CD8-positive, alpha-beta memory T cell (primary cell): ENCODE data around the gene SIX5. TPM values are rescaled to one million over a fixed set of nuclear protein-coding genes. Genes with fewer than 3 reads are reported as not detected.

Experiments used
- CTCF ChIA-PET: fragments of 350-600 bp; sonication (Branson Sonifier 250); formaldehyde crosslinking; loops from one replicate; lab custom pipeline; 2021; ENCODE audit warnings: antibody characterized with exemption; lab: Charles Lee
- POLR2A ChIA-PET: fragments of 350-600 bp; sonication (Branson Sonifier 250); formaldehyde crosslinking; loops from one replicate; lab custom pipeline; 2021; ENCODE audit warnings: antibody characterized with exemption; lab: Charles Lee
- DNase-seq, 5 donors: peaks; one replicate each; pipeline versions ENCODE4 v3.0.0 to v3.0.0-alpha.2; 2020 to 2022; ENCODE audit warnings: mixed read lengths in 1 of 5
- H3K27ac ChIP-seq: one replicate; pipeline ENCODE4 v1.7.0; 2013; ENCODE audit warnings: low read depth, mild to moderate bottlenecking, low read length, moderate library complexity
- H3K27me3 ChIP-seq: 2 replicates; pipeline ENCODE4 v1.7.0; 2013; ENCODE audit warnings: low read length, mild to moderate bottlenecking; ENCODE audit not compliant: insufficient read depth, poor library complexity, severe bottlenecking
- H3K36me3 ChIP-seq: 2 replicates; pipeline ENCODE4 v1.7.0; 2013; ENCODE audit warnings: mild to moderate bottlenecking, low read length, moderate library complexity; ENCODE audit not compliant: insufficient read depth
- H3K4me1 ChIP-seq: 2 replicates; pipeline ENCODE4 v1.7.0; 2013; ENCODE audit warnings: mild to moderate bottlenecking, low read length, moderate library complexity; ENCODE audit not compliant: insufficient read depth
- H3K4me3 ChIP-seq: 2 replicates; pipeline ENCODE4 v1.7.0; 2013; ENCODE audit warnings: mild to moderate bottlenecking, low read length
- H3K9me3 ChIP-seq: 2 replicates; pipeline ENCODE4 v1.7.0; 2013; ENCODE audit warnings: mild to moderate bottlenecking, low read length
- H3K27ac Mint-ChIP-seq, 8 donors: one replicate each; pipeline ENCODE4 v1.8.0; 2020 to 2021; ENCODE audit warnings: mixed read lengths in 8 of 8, mild to moderate bottlenecking in 6 of 8, inconsistent platforms in 3 of 8, moderate library complexity in 3 of 8
- H3K27me3 Mint-ChIP-seq, 2 donors: one replicate each; pipeline ENCODE4 v1.8.0; 2020 to 2021; ENCODE audit warnings: mixed read lengths in 2 of 2, mild to moderate bottlenecking in 1 of 2, moderate library complexity in 1 of 2
- H3K36me3 Mint-ChIP-seq, 3 donors: one replicate each; pipeline ENCODE4 v1.8.0; 2020 to 2021; ENCODE audit warnings: mixed read lengths in 3 of 3, inconsistent platforms in 1 of 3, mild to moderate bottlenecking in 1 of 3
- H3K4me1 Mint-ChIP-seq, 3 donors: one replicate each; pipeline ENCODE4 v1.8.0; 2020 to 2021; ENCODE audit warnings: mixed read lengths in 3 of 3, inconsistent platforms in 1 of 3, mild to moderate bottlenecking in 1 of 3
- H3K4me3 Mint-ChIP-seq, 7 donors: one replicate each; pipeline ENCODE4 v1.8.0; 2020 to 2021; ENCODE audit warnings: mixed read lengths in 7 of 7, mild to moderate bottlenecking in 6 of 7, moderate library complexity in 4 of 7, inconsistent platforms in 2 of 7
- H3K9me3 Mint-ChIP-seq, 5 donors: one replicate each; pipeline ENCODE4 v1.8.0; 2020 to 2022; ENCODE audit warnings: mixed read lengths in 5 of 5, mild to moderate bottlenecking in 3 of 5, moderate library complexity in 2 of 5, inconsistent platforms in 1 of 5
- polyA plus RNA-seq: library from polyadenylated mRNA; unstranded; fragments of 300-500 nt; fragmentation: Illumina TruSeq; gene quantifications from one replicate; pipeline ENCODE4 v1.2.3, GENCODE V29; 2021
- total RNA-seq, 2 experiments: library from RNA; stranded (reverse); gene quantifications; one replicate each; pipeline ENCODE4 v1.2.3, GENCODE V29; 2021

Gene SIX5
- total and polyA plus RNA-seq, 3 experiments from 2014 or later: 0.23 to 2.6 (median 2.5) TPM

GRCh38 chr19:45766296-45766868, 2.7 kb downstream of the SIX5 start:
- Histone ChIP-seq H3K4me1 (no peaks in the 10 kb centered on the region), H3K27ac (no peak overlapping the region), H3K4me3 (no peak overlapping the region), H3K9me3 (no peaks in the 10 kb centered on the region), H3K27me3 (no peaks in the 10 kb centered on the region), H3K36me3 (no peaks in the 10 kb centered on the region)
- no peak for DNase-seq
- H3K4me1 Mint-ChIP-seq: peaks cover 7 to 25% (median 12%) of the 10 kb centered on the region in 3 donors
- no peak overlapping the region for H3K27ac Mint-ChIP-seq
- peaks cover 4 to 12% of the 10 kb centered on the region in 2 donors for H3K27me3 Mint-ChIP-seq
- POLR2A ChIA-PET: interaction anchor here (1.4 kb wide), 1 partner anchor 26 kb away, joined by 4 read pairs; the partner anchor contains the start of gene DMWD
- CTCF ChIA-PET: interaction anchor here (0.8 to 5.2 kb wide), 2 partner anchors 29 to 50 kb away, joined by 3 to 182 read pairs; partner anchors contain the start of gene DMWD
- H3K4me3 Mint-ChIP-seq: no peak overlapping the region
- no peaks in the 10 kb centered on the region for H3K36me3 Mint-ChIP-seq
- no peaks in the 10 kb centered on the region for H3K9me3 Mint-ChIP-seq

GRCh38 chr19:45765702-45766295, 3.3 kb downstream of the SIX5 start:
- H3K4me1 ChIP-seq: no peaks in the 10 kb centered on the region
- no peaks in the 10 kb centered on the region for H3K9me3 Mint-ChIP-seq
- no peaks in the 10 kb centered on the region for H3K36me3 Mint-ChIP-seq
- ChIA-PET CTCF (interaction anchor here (1.2 kb wide), 1 partner anchor 12 kb away, joined by 3 read pairs; no protein-coding TSS in a partner anchor), POLR2A (no interaction called here)
- no peak overlapping the region for H3K27ac ChIP-seq
- H3K27me3 Mint-ChIP-seq: peaks cover 4 to 12% of the 10 kb centered on the region in 2 donors
- no peaks in the 10 kb centered on the region for H3K27me3 ChIP-seq
- H3K4me3 ChIP-seq: no peak overlapping the region
- H3K4me3 Mint-ChIP-seq: peak overlapping the region in 2 of 7 donors; percentile 37 to 85
- H3K4me1 Mint-ChIP-seq: peaks cover 6 to 20% (median 9%) of the 10 kb centered on the region in 3 donors
- H3K36me3 ChIP-seq: no peaks in the 10 kb centered on the region
- DNase-seq: no peak
- no peaks in the 10 kb centered on the region for H3K9me3 ChIP-seq
- H3K27ac Mint-ChIP-seq: no peak overlapping the region

- no peak for DNase-seq
- ChIA-PET POLR2A (no interaction called here), CTCF (interaction anchor here (1.2 kb wide), 1 partner anchor 11 kb away, joined by 3 read pairs; no protein-coding TSS in a partner anchor)
- no peaks in the 10 kb centered on the region for H3K27me3 ChIP-seq
- H3K27ac ChIP-seq: no peak overlapping the region
- Mint-ChIP-seq H3K27me3 (peaks cover 4 to 12% of the 10 kb centered on the region in 2 donors), H3K4me3 (peak overlapping the region in 3 of 7 donors; percentile 8 to 85 (median 9)), H3K4me1 (peaks cover 0 to 13% (median 5%) of the 10 kb centered on the region in 3 donors), H3K36me3 (no peaks in the 10 kb centered on the region), H3K27ac (no peak overlapping the region), H3K9me3 (no peaks in the 10 kb centered on the region)
- no peaks in the 10 kb centered on the region for H3K9me3 ChIP-seq
- H3K4me1 ChIP-seq: no peaks in the 10 kb centered on the region
- H3K36me3 ChIP-seq: no peaks in the 10 kb centered on the region
- no peak overlapping the region for H3K4me3 ChIP-seq
Measured at GRCh38 chr19:45764945-45765701, 3.9 kb downstream of the SIX5 start.

- Mint-ChIP-seq H3K27ac (peak overlapping the region in 1 of 8 donors; percentile 1), H3K4me3 (no peak overlapping the region), H3K9me3 (no peaks in the 10 kb centered on the region), H3K4me1 (peaks cover 0 to 9% (median 2%) of the 10 kb centered on the region in 3 donors), H3K27me3 (peaks cover 4 to 12% of the 10 kb centered on the region in 2 donors), H3K36me3 (no peaks in the 10 kb centered on the region)
- ChIA-PET CTCF (no interaction called here), POLR2A (no interaction called here)
- no peaks in the 10 kb centered on the region for H3K36me3 ChIP-seq
- DNase-seq: no peak
- H3K27me3 ChIP-seq: no peaks in the 10 kb centered on the region
- no peak overlapping the region for H3K27ac ChIP-seq
- H3K4me1 ChIP-seq: no peaks in the 10 kb centered on the region
- no peak overlapping the region for H3K4me3 ChIP-seq
- no peaks in the 10 kb centered on the region for H3K9me3 ChIP-seq
Measured at GRCh38 chr19:45764475-45764874, 4.6 kb downstream of the SIX5 start.

- Mint-ChIP-seq H3K4me1 (peaks cover 0 to 4% (median 0%) of the 10 kb centered on the region in 3 donors), H3K36me3 (no peaks in the 10 kb centered on the region), H3K9me3 (no peaks in the 10 kb centered on the region), H3K27me3 (peaks cover 9 to 12% of the 10 kb centered on the region in 2 donors), H3K4me3 (no peak overlapping the region), H3K27ac (no peak overlapping the region)
- DNase-seq: no peak
- Histone ChIP-seq H3K4me3 (no peak overlapping the region), H3K9me3 (no peaks in the 10 kb centered on the region), H3K4me1 (no peaks in the 10 kb centered on the region), H3K27me3 (no peaks in the 10 kb centered on the region), H3K36me3 (no peaks in the 10 kb centered on the region), H3K27ac (no peak overlapping the region)
- ChIA-PET POLR2A (no interaction called here), CTCF (no interaction called here)
Measured at GRCh38 chr19:45763691-45764294, 5.3 kb downstream of the SIX5 start.

GRCh38 chr19:45762870-45763631, 6.0 kb downstream of the SIX5 start:
- POLR2A ChIA-PET: no interaction called here
- CTCF ChIA-PET: no interaction called here
- no peak overlapping the region for H3K4me3 Mint-ChIP-seq

GRCh38 chr19:45761714-45762113, 7.3 kb downstream of the SIX5 start:
- H3K36me3 Mint-ChIP-seq: no peaks in the 10 kb centered on the region
- H3K36me3 ChIP-seq: no peaks in the 10 kb centered on the region
- no peaks in the 10 kb centered on the region for H3K9me3 ChIP-seq
- no peaks in the 10 kb centered on the region for H3K4me1 ChIP-seq
- H3K27me3 ChIP-seq: no peaks in the 10 kb centered on the region
- no peaks in the 10 kb centered on the region for H3K9me3 Mint-ChIP-seq
- no peak overlapping the region for H3K4me3 Mint-ChIP-seq
- H3K27me3 Mint-ChIP-seq: peaks cover 10 to 12% of the 10 kb centered on the region in 2 donors
- no peaks in the 10 kb centered on the region for H3K4me1 Mint-ChIP-seq
- ChIA-PET POLR2A (no interaction called here), CTCF (no interaction called here)
- no peak overlapping the region for H3K27ac Mint-ChIP-seq
- no peak for DNase-seq
- no peak overlapping the region for H3K27ac ChIP-seq
- H3K4me3 ChIP-seq: no peak overlapping the region

More at GRCh38 chr19:45762870-45763631, 6.0 kb downstream of the SIX5 start:
- no peaks in the 10 kb centered on the region for H3K9me3 Mint-ChIP-seq
- no peaks in the 10 kb centered on the region for H3K36me3 Mint-ChIP-seq
- H3K27me3 Mint-ChIP-seq: peaks cover 10 to 12% of the 10 kb centered on the region in 2 donors
- no peaks in the 10 kb centered on the region for H3K4me1 ChIP-seq
- peaks cover 0 to 2% (median 0%) of the 10 kb centered on the region in 3 donors for H3K4me1 Mint-ChIP-seq
- no peak overlapping the region for H3K27ac ChIP-seq
- H3K27ac Mint-ChIP-seq: no peak overlapping the region
- no peaks in the 10 kb centered on the region for H3K36me3 ChIP-seq
- no peaks in the 10 kb centered on the region for H3K27me3 ChIP-seq
- no peaks in the 10 kb centered on the region for H3K9me3 ChIP-seq
- no peak for DNase-seq
- H3K4me3 ChIP-seq: no peak overlapping the region
